Gastrocnemius medialis (tissue), 4 donors: ENCODE data around the gene PDIA2. TPM values are rescaled to one million over a fixed set of nuclear protein-coding genes. Genes with fewer than 3 reads are reported as not detected.
"Not testable (repeated sequence)": the region's sequence is repeated elsewhere in the genome, so short reads cannot be mapped to it uniquely, and the experiment has no call there.

ENCODE experiments used
- ATAC-seq, 2 donors: fragments of 150-250 bp; one replicate each; pipeline ENCODE4 v1.9.1; 2016
- DNase-seq, 2 donors: peaks; one replicate each; pipeline ENCODE4 v3.0.0-alpha.2; 2019
- H3K27ac ChIP-seq, 4 donors: fragments of 200-600 bp; sonication (generic); 1 replicate in 1 of 4; 2 replicates in 3 of 4; pipeline ENCODE4 v1.5.1; 2016 to 2018; ENCODE audit warnings: mild to moderate bottlenecking in 2 of 4, moderate library complexity in 1 of 4
- H3K27me3 ChIP-seq, 3 donors: fragments of 200-600 bp; sonication (generic) in 2 of 3; 1 replicate in 1 of 3; 2 replicates in 2 of 3; pipeline versions ENCODE4 v1.5.1 to v1.6.0; 2016 to 2019; ENCODE audit warnings: mild to moderate bottlenecking in 1 of 3, moderate library complexity in 1 of 3
- H3K36me3 ChIP-seq, 2 donors: fragments of 200-600 bp; sonication (generic) in 1 of 2; one replicate each; pipeline ENCODE4 v1.5.1; 2017 to 2018
- H3K4me1 ChIP-seq, 2 donors: fragments of 200-600 bp; sonication (generic) in 1 of 2; one replicate each; pipeline ENCODE4 v1.5.1; 2016 to 2017; ENCODE audit warnings: mild to moderate bottlenecking in 2 of 2
- H3K4me3 ChIP-seq, 4 donors: fragments of 200-600 bp; sonication (generic) in 3 of 4; 1 replicate in 1 of 4; 2 replicates in 3 of 4; pipeline ENCODE4 v1.5.1; 2016 to 2019; ENCODE audit warnings: mild to moderate bottlenecking in 2 of 4
- H3K9me3 ChIP-seq, 3 donors: fragments of 200-600 bp; sonication (generic) in 2 of 3; 1 replicate in 1 of 3; 2 replicates in 2 of 3; pipeline ENCODE4 v1.5.1; 2016 to 2019
- POLR2A ChIP-seq, 2 donors: fragments of 450-650 bp; IDR thresholded peaks; one replicate each; pipeline ENCODE4 v1.6.1; 2017; ENCODE audit warnings: antibody characterized with exemption in 2 of 2, mild to moderate bottlenecking in 2 of 2, moderate library complexity in 2 of 2
- in situ Hi-C, 4 donors: fragments of 200-750 bp; cut with MboI; loops; one replicate each; pipeline versions ENCODE4 v1.15.0 to v1.8.0; 2017; ENCODE audit warnings: low sequenced_read_pairs in 4 of 4
- intact Hi-C: fragments of 100-400 bp; cut with DNase I; formaldehyde crosslinking; loops from one replicate; pipeline ENCODE4 v1.15.1; 2023; ENCODE audit warnings: low total_unique reads
- total RNA-seq, 4 donors: library from RNA; depleted of rRNA; stranded (reverse); fragments of >200 nt; gene quantifications; one replicate each; pipeline versions ENCODE4 v1.1.0 to v1.2.3, GENCODE V29; 2016
- TF ChIP-seq, protein P1 (sequence below), 5 experiments: fragments of 450-650 bp in 3 of 5; fragments of 200-600 bp in 2 of 5; sonication (generic) in 2 of 5; IDR thresholded peaks in 4 of 5; conservative IDR thresholded peaks in 1 of 5; 1 replicate in 4 of 5; 2 replicates in 1 of 5; pipeline ENCODE4 v1.5.1; 2016 to 2019; ENCODE audit warnings: antibody characterized with exemption in 5 of 5, mild to moderate bottlenecking in 3 of 5, moderate library complexity in 3 of 5

Gene PDIA2
- total RNA-seq, 4 donors from 2014 or later: 2.2 TPM; not detected in 3

DNA sequence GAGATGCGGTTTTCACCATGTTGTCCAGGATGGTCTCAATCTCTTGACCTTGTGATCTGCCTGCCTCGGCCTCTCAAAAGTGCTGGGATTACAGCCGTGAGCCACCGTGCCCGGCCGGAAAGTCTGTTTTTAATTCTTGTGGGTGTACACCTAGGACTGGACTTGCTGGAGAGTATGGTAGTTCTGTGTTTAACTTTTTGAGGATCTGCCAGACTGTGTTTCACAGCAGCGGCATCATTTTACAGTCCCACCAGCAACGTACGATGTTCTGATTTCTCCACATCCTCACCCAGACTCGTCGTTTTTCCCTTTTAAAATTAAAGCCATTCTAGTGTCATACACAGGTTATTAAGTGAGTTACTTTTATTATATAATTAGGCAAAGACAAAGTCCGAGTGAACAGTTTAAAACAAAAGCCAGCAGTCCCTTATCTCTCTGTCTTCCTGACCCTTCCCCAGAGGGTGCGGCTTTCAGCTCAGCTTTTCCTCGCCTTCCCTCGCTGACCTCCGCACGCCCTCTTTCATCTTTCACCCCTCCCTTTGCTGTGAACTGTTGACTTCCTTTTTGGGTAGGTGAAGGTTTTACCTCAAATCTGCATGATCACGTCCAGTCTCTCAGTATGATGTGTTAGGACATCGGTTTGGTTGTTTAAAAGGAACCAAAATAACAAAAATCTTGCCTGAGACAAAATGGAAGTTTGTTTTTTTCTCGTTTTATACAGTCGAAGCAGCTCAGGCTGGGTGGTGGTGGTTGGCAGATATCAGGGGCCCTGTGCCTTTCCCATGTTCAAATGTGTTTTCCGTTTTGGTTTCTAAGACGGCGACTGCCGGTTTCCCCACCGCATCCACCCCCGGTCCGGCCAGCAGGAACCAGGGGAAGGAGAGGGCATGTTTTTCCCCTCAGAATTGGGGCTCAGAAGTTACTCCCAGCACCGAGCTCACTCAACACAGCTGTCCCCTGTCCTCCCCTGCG is 30.3 kb upstream of the PDIA2 start:
- DNase-seq: no peak
- Histone ChIP-seq H3K27ac (peak overlapping the region in 3 of 4 donors; percentile 3 to 33 (median 13)), H3K4me3 (no peak overlapping the region)

DNA sequence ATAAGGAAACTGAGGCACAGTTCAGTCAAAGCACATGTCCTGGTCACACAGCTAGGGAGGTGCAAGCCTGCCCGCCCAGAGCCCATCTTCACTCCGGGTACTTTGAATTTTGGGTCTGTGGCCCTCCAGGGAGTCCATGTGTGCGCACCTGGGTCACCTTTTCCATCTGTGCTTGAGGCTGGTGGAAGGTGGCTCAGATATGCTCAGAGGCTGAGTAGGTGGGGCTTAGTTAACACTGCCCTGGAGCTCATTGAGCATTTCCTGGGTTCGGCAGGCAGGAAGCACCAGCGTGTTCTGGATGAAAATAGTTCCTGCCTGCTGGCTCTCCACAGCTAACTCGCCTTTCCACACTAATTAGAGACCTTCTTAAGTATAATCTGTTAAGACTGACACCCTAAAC is 29.1 kb upstream of the PDIA2 start:
- TF ChIP-seq, protein P1, sequence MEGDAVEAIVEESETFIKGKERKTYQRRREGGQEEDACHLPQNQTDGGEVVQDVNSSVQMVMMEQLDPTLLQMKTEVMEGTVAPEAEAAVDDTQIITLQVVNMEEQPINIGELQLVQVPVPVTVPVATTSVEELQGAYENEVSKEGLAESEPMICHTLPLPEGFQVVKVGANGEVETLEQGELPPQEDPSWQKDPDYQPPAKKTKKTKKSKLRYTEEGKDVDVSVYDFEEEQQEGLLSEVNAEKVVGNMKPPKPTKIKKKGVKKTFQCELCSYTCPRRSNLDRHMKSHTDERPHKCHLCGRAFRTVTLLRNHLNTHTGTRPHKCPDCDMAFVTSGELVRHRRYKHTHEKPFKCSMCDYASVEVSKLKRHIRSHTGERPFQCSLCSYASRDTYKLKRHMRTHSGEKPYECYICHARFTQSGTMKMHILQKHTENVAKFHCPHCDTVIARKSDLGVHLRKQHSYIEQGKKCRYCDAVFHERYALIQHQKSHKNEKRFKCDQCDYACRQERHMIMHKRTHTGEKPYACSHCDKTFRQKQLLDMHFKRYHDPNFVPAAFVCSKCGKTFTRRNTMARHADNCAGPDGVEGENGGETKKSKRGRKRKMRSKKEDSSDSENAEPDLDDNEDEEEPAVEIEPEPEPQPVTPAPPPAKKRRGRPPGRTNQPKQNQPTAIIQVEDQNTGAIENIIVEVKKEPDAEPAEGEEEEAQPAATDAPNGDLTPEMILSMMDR (IDR thresholded peaks at IDR 0.05 in 4 of 5, conservative IDR thresholded peaks at IDR 0.05 in 1 of 5): no peak
- no peak for TF ChIP-seq POLR2A (IDR thresholded peaks at IDR 0.05)
- peaks cover 0 to 63% of the 10 kb centered on the region in 2 donors for H3K36me3 ChIP-seq

More for the DNA sequence above, 30.3 kb upstream of the PDIA2 start:
- H3K27me3 ChIP-seq: no peaks in the 10 kb centered on the region
- ATAC-seq: no peak
- H3K36me3 ChIP-seq: peaks cover 0 to 66% of the 10 kb centered on the region in 2 donors
- TF ChIP-seq, protein P1 (IDR thresholded peaks at IDR 0.05 in 4 of 5, conservative IDR thresholded peaks at IDR 0.05 in 1 of 5): no peak
- TF ChIP-seq POLR2A (IDR thresholded peaks at IDR 0.05): no peak
- H3K4me1 ChIP-seq: no peaks in the 10 kb centered on the region
- intact Hi-C loops: no loop called here
- in situ Hi-C loops: no loop called here
- no peaks in the 10 kb centered on the region for H3K9me3 ChIP-seq

DNA sequence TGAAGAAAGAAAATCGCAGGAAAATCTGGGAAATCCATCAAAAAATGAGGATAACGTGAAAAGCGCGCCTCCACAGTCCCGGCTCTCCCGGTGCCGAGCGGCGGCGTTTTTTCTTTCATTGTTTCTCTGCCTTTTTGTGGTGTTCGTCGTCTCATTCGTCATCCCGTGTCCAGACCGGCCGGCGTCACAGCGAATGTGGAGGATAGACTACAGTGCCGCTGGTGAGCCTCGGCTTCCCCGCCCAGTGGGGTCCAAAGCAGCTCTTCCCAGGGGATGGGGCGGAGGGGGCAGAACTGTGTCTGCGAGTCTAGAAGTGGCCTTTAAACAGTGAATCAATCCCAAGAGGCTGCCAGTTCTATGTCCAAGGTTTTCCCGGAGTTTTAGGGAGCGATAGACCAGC is 28.5 kb upstream of the PDIA2 start:
- no peak for ATAC-seq
- no peaks in the 10 kb centered on the region for H3K4me1 ChIP-seq
- H3K36me3 ChIP-seq: peaks cover 0 to 69% of the 10 kb centered on the region in 2 donors
- in situ Hi-C loops (no loop called here), intact Hi-C loops (no loop called here)
- no peak overlapping the region for H3K4me3 ChIP-seq
- TF ChIP-seq POLR2A (IDR thresholded peaks at IDR 0.05): no peak
- TF ChIP-seq, protein P1 (IDR thresholded peaks at IDR 0.05 in 4 of 5, conservative IDR thresholded peaks at IDR 0.05 in 1 of 5): no peak
- no peak for DNase-seq
- H3K27me3 ChIP-seq: no peaks in the 10 kb centered on the region
- no peaks in the 10 kb centered on the region for H3K9me3 ChIP-seq
- no peak overlapping the region for H3K27ac ChIP-seq

More for the DNA sequence above, 29.1 kb upstream of the PDIA2 start:
- no peaks in the 10 kb centered on the region for H3K4me1 ChIP-seq
- no peak overlapping the region for H3K27ac ChIP-seq
- in situ Hi-C loops (no loop called here), intact Hi-C loops (no loop called here)
- H3K27me3 ChIP-seq: no peaks in the 10 kb centered on the region
- no peak for ATAC-seq
- no peaks in the 10 kb centered on the region for H3K9me3 ChIP-seq
- no peak for DNase-seq
- no peak overlapping the region for H3K4me3 ChIP-seq

DNA sequence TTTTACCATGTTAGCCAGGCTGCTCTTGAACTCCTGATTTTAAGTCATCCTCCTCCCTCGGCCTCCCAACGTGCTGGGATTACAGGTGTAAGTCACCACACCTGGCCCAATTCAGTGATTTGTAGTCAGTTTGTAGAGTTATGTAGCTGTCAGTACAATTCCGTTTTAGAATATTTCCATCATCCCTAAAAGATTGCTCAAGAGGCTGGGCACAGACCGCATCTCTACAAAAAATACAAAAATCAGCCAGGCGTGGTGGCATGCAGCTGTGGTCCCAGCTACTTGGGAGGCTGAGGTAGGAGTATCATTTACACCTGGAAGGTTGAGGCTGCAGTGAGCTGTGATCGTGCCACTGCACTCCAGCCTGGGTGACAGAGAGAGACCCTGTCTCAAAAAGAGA is 27.8 kb upstream of the PDIA2 start:
- DNase-seq (no peak), ATAC-seq (no peak)
- Histone ChIP-seq H3K36me3 (peaks cover 0 to 73% of the 10 kb centered on the region in 2 donors), H3K4me1 (no peaks in the 10 kb centered on the region), H3K27ac (no peak overlapping the region), H3K9me3 (no peaks in the 10 kb centered on the region), H3K27me3 (no peaks in the 10 kb centered on the region), H3K4me3 (no peak overlapping the region)
- no peak for TF ChIP-seq POLR2A (IDR thresholded peaks at IDR 0.05)
- TF ChIP-seq, protein P1 (IDR thresholded peaks at IDR 0.05 in 4 of 5, conservative IDR thresholded peaks at IDR 0.05 in 1 of 5): no peak
- intact Hi-C loops (no loop called here), in situ Hi-C loops (no loop called here)

DNA sequence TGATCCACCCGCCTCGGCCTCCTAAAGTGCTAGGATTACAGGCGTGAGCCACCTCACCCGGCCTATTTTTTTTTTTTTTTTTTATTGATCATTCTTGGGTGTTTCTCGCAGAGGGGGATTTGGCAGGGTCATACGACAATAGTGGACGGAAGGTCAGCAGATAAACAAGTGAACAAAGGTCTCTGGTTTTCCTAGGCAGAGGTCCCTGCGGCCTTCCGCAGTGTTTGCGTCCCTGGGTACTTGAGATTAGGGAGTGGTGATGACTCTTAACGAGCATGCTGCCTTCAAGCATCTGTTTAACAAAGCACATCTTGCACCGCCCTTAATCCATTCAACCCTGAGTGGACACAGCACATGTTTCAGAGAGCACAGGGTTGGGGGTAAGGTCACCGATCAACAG is 24.9 kb upstream of the PDIA2 start:
- H3K27me3 ChIP-seq, DNase-seq, H3K9me3 ChIP-seq, H3K4me1 ChIP-seq, intact Hi-C loops, H3K27ac ChIP-seq, H3K4me3 ChIP-seq, in situ Hi-C loops, ATAC-seq: not testable (repeated sequence)
- H3K36me3 ChIP-seq: peaks cover 0 to 85% of the 10 kb centered on the region in 2 donors
